ENCODE measurements around the gene NUP210L.
"Not testable (repeated sequence)": the region's sequence is repeated elsewhere in the genome, so short reads cannot be mapped to it uniquely, and the experiment has no call there.

GRCh38 chr1:153979091-153979490 is 175.8 kb downstream of the NUP210L start:
- TF ChIP-seq, protein P1, sequence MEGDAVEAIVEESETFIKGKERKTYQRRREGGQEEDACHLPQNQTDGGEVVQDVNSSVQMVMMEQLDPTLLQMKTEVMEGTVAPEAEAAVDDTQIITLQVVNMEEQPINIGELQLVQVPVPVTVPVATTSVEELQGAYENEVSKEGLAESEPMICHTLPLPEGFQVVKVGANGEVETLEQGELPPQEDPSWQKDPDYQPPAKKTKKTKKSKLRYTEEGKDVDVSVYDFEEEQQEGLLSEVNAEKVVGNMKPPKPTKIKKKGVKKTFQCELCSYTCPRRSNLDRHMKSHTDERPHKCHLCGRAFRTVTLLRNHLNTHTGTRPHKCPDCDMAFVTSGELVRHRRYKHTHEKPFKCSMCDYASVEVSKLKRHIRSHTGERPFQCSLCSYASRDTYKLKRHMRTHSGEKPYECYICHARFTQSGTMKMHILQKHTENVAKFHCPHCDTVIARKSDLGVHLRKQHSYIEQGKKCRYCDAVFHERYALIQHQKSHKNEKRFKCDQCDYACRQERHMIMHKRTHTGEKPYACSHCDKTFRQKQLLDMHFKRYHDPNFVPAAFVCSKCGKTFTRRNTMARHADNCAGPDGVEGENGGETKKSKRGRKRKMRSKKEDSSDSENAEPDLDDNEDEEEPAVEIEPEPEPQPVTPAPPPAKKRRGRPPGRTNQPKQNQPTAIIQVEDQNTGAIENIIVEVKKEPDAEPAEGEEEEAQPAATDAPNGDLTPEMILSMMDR (IDR thresholded peaks at IDR 0.05), result not testable (repeated sequence)
- TF ChIP-seq POLR2A (IDR thresholded peaks at IDR 0.05), result not testable (repeated sequence)
